Fibroblast of pulmonary artery (primary cell): Measurements from ENCODE around the gene CYP2J2.

ENCODE experiments used
- DNase-seq: peaks from one replicate; pipeline ENCODE4 v3.0.0-alpha.2; 2010; ENCODE audit warnings: low read depth
- H3K4me3 ChIP-seq: replicated peaks from 2 replicates; pipeline ENCODE4 v1.5.1; 2011; ENCODE audit warnings: low read depth, mild to moderate bottlenecking, control low read depth, low read length, moderate library complexity
- TF ChIP-seq, protein P1 (sequence below): IDR thresholded peaks from 2 replicates; pipeline ENCODE4 v1.5.1; 2011; ENCODE audit warnings: mild to moderate bottlenecking, control low read depth, low read length, inconsistent platforms; ENCODE audit errors: missing control alignments

Gene CYP2J2

DNA sequence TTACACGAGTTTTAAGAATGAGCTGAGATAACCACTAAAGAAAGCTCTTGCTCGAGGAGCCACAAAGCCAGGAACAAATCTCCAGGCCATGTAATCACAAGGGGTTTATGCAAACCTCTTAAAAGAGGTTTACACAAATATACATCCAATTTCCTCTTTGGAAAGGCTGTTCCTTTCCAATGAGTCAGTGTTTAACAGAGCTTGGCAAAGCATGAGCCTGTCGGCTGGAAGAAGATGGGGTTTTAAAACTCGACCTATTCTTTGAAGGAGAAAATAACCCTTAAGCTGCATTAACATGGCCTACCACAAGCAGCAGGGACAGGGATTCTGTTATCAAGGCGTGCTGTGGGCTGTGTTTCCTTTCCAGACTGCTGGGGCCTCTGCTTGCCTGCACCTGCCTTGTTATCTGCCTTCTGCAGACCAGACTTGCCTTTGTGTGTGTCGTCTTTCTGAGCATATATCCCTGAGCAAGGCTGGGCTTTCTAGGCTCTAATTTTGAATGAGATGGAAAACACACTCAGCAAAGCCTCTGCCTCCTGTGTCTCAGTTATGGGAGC, 40.6 kb upstream of the CYP2J2 start:
- DNase-seq: peak; percentile 13
- TF ChIP-seq, protein P1, sequence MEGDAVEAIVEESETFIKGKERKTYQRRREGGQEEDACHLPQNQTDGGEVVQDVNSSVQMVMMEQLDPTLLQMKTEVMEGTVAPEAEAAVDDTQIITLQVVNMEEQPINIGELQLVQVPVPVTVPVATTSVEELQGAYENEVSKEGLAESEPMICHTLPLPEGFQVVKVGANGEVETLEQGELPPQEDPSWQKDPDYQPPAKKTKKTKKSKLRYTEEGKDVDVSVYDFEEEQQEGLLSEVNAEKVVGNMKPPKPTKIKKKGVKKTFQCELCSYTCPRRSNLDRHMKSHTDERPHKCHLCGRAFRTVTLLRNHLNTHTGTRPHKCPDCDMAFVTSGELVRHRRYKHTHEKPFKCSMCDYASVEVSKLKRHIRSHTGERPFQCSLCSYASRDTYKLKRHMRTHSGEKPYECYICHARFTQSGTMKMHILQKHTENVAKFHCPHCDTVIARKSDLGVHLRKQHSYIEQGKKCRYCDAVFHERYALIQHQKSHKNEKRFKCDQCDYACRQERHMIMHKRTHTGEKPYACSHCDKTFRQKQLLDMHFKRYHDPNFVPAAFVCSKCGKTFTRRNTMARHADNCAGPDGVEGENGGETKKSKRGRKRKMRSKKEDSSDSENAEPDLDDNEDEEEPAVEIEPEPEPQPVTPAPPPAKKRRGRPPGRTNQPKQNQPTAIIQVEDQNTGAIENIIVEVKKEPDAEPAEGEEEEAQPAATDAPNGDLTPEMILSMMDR: no peak
- H3K4me3 ChIP-seq: no peak overlapping the region

DNA sequence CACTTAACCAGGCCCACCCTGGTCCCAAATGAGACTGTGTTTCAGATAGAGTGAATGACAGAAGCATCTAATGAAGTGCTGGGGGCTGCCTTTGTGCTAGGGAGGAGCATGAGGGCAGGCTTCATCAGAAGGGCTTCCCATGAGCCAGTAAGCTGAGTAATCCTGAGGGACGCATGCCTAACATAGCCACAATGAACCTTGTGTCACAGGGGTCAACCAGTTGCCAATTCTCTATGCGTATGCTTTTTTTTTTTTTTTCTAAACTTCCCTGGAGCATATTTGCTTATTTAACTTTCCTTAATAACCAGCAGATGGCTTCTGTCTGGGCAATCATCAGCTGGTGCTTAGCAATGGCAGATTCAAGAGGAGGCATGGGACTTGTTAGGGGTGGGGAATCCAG, 25.5 kb upstream of the CYP2J2 start:
- DNase-seq: no peak
- no peak overlapping the region for H3K4me3 ChIP-seq
- TF ChIP-seq, protein P1: no peak

DNA sequence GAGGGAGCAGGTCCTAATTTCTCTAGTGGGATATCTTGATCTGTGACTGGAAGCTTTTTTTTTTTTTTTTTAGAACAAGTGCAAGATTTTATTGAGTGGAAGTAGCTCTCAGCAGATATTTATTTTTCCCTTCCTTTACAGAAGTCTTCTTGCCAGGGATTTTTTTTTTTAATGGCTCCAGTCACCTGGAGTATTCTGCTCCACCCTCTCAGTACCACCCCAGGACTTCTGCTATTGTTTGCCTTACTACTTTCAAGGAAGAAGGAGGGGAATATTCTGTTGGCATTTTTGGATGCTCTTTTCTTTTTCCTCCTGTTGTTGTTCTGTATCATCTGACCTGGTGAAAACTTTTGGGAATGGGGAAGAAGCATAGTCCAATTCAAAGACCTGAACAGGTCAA, 23.1 kb upstream of the CYP2J2 start:
- TF ChIP-seq, protein P1: no peak
- no peak overlapping the region for H3K4me3 ChIP-seq

DNA sequence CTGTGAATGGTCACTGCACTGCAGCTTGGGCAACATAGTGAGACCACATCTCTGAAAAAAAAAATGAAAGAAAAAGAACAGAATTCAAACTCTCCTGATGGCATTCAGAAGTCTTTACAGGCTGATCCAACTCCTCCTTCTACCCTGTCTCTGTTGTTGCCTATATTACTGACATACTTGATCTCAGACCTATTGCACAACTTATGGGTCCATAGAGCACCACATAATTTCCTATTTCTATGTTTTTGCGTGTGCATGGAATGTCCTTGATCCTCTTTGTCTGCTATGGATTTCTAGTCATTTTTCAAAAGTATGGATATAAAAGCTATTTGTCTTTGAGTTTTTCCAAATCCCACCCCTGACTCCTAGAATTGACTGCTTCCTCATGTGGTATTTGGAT, 22.4 kb upstream of the CYP2J2 start:
- TF ChIP-seq, protein P1: no peak
- no peak for DNase-seq
- no peak overlapping the region for H3K4me3 ChIP-seq

More for the DNA sequence above, 23.1 kb upstream of the CYP2J2 start:
- DNase-seq: no peak

DNA sequence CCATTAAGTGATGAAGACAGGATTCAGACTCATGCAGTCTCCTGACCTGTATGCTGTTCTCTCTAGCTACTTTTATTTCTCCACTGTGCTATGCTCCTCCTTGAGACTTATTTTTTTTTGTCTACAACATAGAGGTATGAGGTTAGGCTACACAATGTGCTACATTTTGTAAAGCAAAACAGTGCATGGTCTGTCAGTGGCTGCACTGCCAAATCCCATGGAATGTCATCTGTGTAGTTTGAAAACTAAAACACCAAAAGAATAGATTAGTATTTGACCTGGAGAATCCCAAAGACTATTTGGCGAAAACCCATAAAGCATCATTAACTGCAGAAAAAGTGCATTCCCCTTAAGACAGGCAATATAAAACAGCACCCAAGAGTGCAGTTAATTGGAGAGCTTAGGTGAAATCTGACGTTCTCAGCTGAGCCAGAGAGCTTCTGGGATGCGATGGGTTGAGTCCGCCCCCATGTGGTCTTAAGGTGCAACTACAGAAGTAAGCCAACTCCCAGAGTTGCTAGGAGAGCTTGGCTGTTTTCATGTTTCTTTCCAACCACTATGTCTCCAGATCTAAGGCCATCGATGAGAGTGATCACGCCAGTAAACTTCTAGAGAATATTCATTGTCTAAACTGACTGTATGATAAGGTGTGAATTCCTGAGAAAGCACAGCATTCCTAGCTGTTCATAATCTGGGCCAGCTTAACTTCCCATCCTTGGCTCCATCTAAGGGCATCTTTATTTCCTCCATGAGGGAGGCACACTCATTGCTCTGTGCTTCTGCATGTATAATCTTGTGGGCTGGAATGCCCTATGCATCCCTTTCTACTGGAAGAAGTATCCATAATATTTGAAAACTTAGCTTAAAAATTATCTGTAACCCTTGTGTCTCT, 20.7 kb upstream of the CYP2J2 start:
- TF ChIP-seq, protein P1: peak; percentile 96
- no peak overlapping the region for H3K4me3 ChIP-seq
- DNase-seq: peak; percentile 80

DNA sequence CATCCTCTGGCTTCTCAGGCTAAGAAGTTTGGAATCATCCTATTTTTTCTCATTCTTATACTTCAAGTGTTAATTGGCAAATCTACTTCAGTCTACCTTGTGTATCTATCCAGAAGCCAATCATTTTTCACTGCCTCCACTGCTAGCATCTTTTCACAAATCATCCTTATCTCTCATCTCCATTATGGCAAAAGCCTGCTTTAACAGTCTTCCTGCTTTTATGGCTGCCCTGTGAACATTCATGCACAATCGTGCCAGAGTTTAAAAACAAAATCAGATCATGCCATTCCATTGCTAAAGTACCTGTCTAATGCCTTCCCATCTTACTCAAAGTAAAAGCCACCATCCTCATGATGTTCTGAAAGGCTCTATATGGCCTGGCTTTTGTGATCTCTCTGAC, 19.2 kb upstream of the CYP2J2 start:
- no peak for DNase-seq
- H3K4me3 ChIP-seq: no peak overlapping the region
- TF ChIP-seq, protein P1: no peak
